SJSA1 (cell line): ENCODE data around the gene CUEDC1. TPM values are rescaled to one million over a fixed set of nuclear protein-coding genes. Genes with fewer than 3 reads are reported as not detected.

Source experiments
- DNase-seq, 2 experiments: peaks; one replicate each; pipeline ENCODE4 v3.0.0-alpha.2; 2015 to 2020; ENCODE audit warnings: low spot score in 2 of 2, low read depth in 1 of 2
- H3K27ac ChIP-seq: fragments of 250-450 bp; sonication (Bioruptor Pico); 2 replicates; pipeline ENCODE4 v1.5.1; 2020; ENCODE audit warnings: mild to moderate bottlenecking, moderate library complexity
- H3K27me3 ChIP-seq: fragments of 250-450 bp; sonication (Bioruptor Pico); replicated peaks from 2 replicates; pipeline ENCODE4 v1.5.1; 2020; ENCODE audit warnings: mild to moderate bottlenecking, moderate library complexity
- H3K36me3 ChIP-seq: fragments of 250-450 bp; sonication (Bioruptor Pico); 2 replicates; pipeline ENCODE4 v1.5.1; 2020; ENCODE audit warnings: mild to moderate bottlenecking
- H3K4me1 ChIP-seq: fragments of 250-450 bp; sonication (Bioruptor Pico); replicated peaks from 2 replicates; pipeline ENCODE4 v1.6.1; 2021; ENCODE audit warnings: mild to moderate bottlenecking
- H3K4me3 ChIP-seq: fragments of 250-450 bp; sonication (Bioruptor Pico); 2 replicates; pipeline ENCODE4 v1.5.1; 2020; ENCODE audit warnings: mild to moderate bottlenecking
- H3K9me3 ChIP-seq: fragments of 250-450 bp; sonication (Bioruptor Pico); replicated peaks from 2 replicates; pipeline ENCODE4 v1.5.1; 2020; ENCODE audit warnings: mild to moderate bottlenecking
- total RNA-seq: library from RNA; depleted of rRNA; stranded (reverse); fragments of >200 nt; shearing (Covaris generic); gene quantifications from 2 replicates; pipeline ENCODE4 v1.2.3, GENCODE V29; 2014

CUEDC1 gene
- total RNA-seq, 1 experiment from 2014 or later, result 27.3 TPM

DNA sequence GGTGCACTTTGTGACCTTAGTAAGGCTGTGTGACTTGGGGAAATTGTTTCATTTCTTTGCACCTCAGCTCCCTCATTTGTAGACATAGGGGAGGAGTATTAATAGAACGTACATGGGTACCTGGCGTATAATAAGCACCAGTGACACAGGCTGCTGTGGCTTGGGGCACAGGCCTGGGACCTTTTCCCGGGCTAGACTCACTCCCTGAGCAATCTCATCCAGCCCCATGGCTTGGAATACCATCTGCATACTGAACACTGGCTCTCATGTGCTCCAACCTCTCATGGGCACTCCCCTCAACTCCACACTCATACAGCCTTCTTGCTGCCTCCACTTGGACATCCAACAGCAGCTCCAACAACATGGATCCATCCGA is 64.4 kb downstream of the CUEDC1 start:
- H3K4me1 ChIP-seq, result peaks cover 51% of the 10 kb centered on the region
- peak overlapping the region; percentile 52 for H3K27ac ChIP-seq

DNA sequence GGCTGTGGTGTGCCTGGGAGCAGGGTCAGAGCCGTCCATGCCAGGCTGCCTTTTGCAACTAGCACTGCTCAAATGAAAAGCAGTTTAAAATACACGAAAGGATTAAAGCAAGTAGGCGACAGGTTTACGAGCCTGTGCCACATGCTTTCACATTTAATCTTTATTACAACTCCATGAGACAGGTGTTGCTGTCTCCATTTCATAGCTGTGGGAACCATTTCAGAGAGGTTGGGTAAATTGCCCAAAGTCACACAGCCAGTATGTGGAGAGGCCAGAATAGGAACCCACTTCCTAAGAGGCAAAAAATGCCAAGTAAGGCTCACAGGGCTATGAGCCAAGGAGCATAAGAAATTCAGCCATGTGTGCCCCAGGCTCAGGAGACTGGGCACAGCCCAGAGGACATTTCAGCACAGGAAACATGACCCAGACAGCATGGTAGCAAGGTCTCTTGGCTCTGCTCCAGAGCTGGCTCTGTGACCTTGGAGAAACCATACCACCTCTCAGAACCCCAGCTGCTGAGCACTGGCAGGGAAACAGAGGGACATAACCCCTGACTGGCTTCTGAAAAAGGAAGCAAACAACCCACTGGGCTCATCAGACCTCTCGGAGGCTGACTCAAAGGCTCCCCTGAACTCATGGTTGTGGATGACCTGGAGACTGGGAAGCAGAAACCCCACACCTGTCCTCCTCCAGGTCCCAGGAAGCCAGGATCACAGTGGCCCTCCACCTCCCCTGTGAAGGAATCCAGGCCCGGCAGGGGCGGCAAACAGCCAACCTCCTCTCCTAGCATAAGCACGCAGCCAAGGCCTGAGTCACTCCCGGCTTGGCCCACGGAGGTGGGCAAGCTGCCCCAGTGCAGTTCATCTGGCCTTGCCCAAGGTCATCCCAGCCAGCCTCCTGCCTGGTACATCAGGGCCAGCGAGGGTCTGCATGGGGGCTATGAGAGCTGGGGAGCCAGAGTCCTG is 65.0 kb downstream of the CUEDC1 start:
- Histone ChIP-seq H3K4me1 (peaks cover 51% of the 10 kb centered on the region), H3K27ac (peak overlapping the region; percentile 52), H3K4me3 (no peak overlapping the region), H3K27me3 (no peaks in the 10 kb centered on the region), H3K9me3 (no peaks in the 10 kb centered on the region), H3K36me3 (peaks cover 18% of the 10 kb centered on the region)
- peak; percentile 76 to 86 for DNase-seq

More for the DNA sequence above, 64.4 kb downstream of the CUEDC1 start:
- Histone ChIP-seq H3K4me3 (no peak overlapping the region), H3K36me3 (peaks cover 12% of the 10 kb centered on the region), H3K9me3 (no peaks in the 10 kb centered on the region), H3K27me3 (no peaks in the 10 kb centered on the region)
- DNase-seq, result no peak

DNA sequence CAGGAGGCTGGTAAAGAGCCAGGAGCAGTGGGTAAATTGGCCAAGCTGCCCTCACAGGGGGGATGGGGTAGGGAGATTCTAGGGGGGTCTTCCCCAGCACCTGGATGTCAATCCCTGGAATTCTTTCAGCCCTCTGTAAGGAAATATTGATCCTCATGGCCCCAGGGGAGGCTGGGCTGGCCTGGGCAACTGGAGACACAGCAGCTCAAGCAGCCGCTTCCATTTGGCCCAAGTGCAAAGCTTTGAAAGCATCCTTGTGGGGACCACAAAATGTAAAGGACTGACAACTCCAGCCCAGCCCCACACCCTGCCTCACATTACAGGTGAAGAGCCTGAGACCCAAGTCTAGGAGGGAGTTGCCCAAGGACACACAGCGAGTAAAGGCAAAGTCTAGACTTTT is 66.0 kb downstream of the CUEDC1 start:
- Histone ChIP-seq H3K4me1 (peaks cover 46% of the 10 kb centered on the region), H3K27ac (no peak overlapping the region), H3K9me3 (no peaks in the 10 kb centered on the region), H3K36me3 (peaks cover 28% of the 10 kb centered on the region), H3K4me3 (no peak overlapping the region), H3K27me3 (no peaks in the 10 kb centered on the region)
- DNase-seq, result no peak

DNA sequence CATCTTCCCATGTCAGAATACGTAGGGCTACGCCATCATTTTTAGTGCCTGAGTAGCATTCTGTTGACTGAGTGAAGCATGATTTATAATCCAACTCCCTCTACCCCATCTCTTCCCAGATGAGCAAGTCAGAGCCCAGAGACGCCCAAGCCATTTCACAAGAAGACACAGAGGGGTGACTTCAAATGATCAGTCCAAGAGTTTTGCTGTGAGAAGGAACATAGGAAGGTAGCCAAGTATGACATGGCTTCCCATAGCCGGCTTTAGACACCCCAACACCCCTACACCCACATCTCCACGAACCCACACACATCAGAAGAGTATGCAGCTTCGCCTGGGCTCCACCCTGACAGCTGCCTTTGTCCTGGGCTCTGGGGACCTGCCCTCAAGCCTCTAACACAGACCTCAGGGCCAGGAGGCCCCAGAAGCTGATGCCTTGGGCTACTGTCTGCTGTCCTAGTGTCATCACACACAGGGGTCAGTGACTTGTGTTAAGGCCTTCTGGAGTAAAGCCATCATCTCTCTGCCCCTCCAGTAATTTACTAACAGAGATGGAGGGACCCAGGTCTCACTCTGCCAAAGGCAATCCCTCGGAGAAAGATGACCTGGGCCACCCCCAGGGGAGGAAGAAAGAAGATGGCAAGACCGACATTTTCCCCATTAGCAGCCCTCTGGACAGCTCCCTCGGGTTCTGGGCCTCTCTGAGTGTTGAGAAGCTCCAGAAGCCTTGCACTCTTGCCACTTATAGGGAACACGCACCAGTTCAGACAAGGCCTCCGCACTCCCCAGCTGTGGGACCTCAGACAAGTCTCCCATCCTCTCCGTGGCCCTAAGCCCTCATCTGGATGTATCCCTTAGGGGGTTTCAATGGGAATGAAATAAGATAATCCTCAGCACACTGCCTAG is 66.6 kb downstream of the CUEDC1 start:
- Histone ChIP-seq H3K36me3 (peaks cover 31% of the 10 kb centered on the region), H3K27me3 (no peaks in the 10 kb centered on the region), H3K4me1 (peaks cover 39% of the 10 kb centered on the region), H3K9me3 (no peaks in the 10 kb centered on the region), H3K27ac (no peak overlapping the region; the same call in 1 of the 2 replicates), H3K4me3 (no peak overlapping the region)
- no peak for DNase-seq

DNA sequence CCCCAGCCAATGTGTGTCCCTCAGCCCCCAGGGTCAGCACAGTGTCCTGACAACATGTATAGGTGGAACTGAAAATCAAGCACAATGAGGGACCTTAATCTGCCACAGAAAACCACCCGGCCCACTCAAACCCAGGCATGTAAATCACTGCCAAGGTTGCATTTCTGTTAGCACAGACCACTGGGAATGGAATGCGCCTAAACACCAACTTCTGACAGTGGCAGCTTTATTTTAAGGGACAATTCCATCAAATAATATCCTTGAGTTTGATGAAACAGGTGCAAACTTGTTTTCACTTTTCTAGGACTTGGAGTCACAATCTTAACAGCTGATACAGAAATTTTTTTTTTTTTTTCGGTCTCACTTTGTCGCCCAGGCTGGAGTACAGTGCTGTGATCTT is 68.1 kb downstream of the CUEDC1 start:
- Histone ChIP-seq H3K27ac (no peak overlapping the region), H3K4me3 (no peak overlapping the region), H3K4me1 (peaks cover 36% of the 10 kb centered on the region), H3K36me3 (peaks cover 44% of the 10 kb centered on the region), H3K9me3 (no peaks in the 10 kb centered on the region), H3K27me3 (no peaks in the 10 kb centered on the region)
- no peak for DNase-seq

DNA sequence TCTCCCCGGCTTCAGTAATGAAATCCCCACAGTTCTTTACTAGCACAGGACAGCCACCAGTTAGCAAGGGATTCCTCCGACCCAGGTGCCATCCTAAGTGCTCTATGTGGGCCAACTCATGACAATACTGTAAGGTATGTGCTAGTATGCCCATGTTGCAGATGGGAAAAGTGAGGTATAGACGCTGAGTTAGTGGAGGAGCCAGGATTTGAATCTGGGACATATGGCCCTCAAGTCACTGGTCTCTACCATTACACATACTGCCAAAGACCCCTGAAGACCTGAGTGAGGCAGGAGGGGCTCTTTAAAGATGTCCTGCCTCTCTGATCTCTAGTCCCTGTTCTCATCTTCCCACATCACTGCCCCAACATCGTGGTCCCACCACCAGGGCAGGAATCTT is 69.2 kb downstream of the CUEDC1 start:
- no peaks in the 10 kb centered on the region for H3K27me3 ChIP-seq
- peaks cover 51% of the 10 kb centered on the region for H3K36me3 ChIP-seq

DNA sequence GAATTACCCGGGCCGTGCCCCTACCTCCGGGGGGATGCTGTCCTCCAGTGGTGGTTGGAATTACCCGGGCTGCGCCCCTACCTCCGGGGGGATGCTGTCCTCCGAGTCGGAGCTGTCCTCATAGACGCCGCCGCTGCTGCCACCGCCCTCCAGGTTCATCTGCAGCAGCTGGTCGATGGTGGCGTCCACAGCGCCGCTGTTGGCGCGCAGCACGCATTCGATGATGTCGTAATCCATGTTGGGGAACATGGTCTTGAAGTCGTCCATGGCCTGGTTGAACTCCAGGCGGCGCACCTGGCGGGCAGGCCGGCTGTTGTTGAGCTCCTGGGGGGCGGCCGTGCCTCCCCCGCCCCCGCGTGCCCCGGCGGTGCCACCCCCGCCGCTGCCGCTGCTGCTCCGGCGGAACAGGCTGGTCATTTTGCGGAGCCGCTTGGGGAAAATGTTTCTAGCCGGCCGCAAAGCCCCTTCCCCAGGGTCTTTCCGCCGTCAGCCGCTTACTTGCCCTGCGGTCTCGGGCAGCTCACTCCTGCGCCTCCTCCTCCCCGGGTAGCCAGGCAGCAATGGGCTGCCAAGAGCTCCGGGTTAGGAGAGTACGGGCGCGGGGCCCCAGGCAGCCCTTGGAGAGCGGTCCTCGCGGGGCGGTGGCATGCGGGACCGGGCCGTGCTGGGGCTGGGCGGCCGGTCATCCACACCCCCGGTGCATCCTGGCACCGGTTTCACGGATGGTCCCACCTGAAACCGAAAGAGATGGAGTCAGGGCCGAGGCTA is 69.9 kb downstream of the CUEDC1 start:
- Histone ChIP-seq H3K27ac (no peak overlapping the region), H3K27me3 (no peaks in the 10 kb centered on the region), H3K4me3 (no peak overlapping the region), H3K36me3 (peaks cover 52% of the 10 kb centered on the region), H3K4me1 (peaks cover 36% of the 10 kb centered on the region), H3K9me3 (no peaks in the 10 kb centered on the region)
- no peak for DNase-seq

More for the DNA sequence above, 69.2 kb downstream of the CUEDC1 start:
- Histone ChIP-seq H3K27ac (no peak overlapping the region), H3K4me1 (peaks cover 36% of the 10 kb centered on the region), H3K4me3 (no peak overlapping the region), H3K9me3 (no peaks in the 10 kb centered on the region)
- no peak for DNase-seq

DNA sequence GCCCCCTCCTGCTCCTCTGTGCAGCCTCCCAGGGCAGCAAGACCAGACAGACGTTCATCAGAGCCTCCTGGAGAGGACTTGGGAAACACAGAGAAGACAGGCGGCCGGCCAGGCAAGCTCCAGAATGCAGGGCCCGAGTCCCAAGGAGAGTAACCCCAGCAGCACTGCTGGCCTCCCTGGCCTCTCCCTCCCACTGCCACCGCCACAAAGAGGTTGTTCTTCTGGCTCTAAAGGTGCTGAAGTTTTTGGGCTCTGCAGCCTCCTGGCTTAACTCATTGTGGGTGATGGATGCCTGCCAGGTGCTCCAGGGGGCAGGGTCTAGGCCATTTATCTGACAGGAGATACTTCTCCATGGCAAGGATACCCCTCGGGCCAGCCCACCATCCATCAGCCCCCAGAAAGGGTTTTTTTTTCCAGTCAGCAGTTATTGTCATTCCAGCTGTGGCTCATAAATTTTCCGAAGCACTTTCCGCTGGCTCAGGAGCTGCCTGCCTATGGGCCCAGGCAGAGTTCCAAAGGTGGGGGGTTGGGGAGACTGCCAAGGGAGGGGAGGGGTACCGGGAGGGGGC is 73.3 kb downstream of the CUEDC1 start:
- peaks cover 56% of the 10 kb centered on the region for H3K4me1 ChIP-seq
- no peaks in the 10 kb centered on the region for H3K9me3 ChIP-seq
- DNase-seq, result no peak

DNA sequence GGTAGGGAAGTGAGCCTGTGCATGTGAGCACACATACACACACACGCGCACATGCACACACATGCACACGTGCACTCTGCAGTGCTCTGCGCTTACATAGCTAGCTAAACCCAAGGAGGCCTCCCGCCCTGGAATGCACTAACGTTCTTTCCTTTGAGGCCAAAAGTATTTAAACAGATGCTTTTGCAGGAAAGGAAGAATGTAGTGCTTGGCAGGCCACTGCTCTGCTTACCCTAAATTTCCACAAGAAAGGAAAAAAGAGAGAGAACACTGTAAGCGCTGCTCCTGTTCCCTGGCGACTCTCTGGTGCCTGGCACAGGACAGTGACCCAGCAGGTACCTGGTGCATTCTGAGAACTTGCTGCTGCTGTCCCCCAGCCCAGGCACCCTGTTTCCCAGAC is 74.1 kb downstream of the CUEDC1 start:
- H3K36me3 ChIP-seq, result peaks cover 81% of the 10 kb centered on the region
- no peaks in the 10 kb centered on the region for H3K9me3 ChIP-seq
- peak overlapping the region; percentile 62 for H3K27ac ChIP-seq
- H3K4me3 ChIP-seq, result no peak overlapping the region
- no peaks in the 10 kb centered on the region for H3K27me3 ChIP-seq
- H3K4me1 ChIP-seq, result peaks cover 63% of the 10 kb centered on the region
- DNase-seq, result peak; percentile 75 to 77

More for the DNA sequence above, 73.3 kb downstream of the CUEDC1 start:
- H3K36me3 ChIP-seq, result peaks cover 75% of the 10 kb centered on the region
- H3K4me3 ChIP-seq, result no peak overlapping the region
- H3K27ac ChIP-seq, result peak overlapping the region; percentile 62
- no peaks in the 10 kb centered on the region for H3K27me3 ChIP-seq

DNA sequence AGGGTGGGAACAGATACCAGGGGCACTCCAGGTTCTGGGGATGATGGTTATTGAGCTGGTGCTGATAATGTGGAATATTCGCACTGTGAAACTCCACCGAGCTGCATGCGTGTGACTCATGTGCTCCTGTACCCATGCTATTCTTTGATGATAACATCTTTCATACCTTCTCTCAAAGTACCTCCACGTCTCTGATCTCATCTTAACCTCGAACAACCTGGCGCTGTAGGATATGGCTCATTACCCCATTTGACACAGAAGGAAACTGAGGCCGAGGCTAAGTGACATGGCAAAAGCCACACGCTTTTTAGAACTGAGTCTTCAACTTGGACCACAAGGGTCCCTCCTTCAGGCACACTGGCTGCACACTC is 75.1 kb downstream of the CUEDC1 start:
- no peak overlapping the region for H3K4me3 ChIP-seq
- no peak for DNase-seq
- no peaks in the 10 kb centered on the region for H3K9me3 ChIP-seq
- H3K36me3 ChIP-seq, result peaks cover 76% of the 10 kb centered on the region
- H3K27ac ChIP-seq, result peak overlapping the region; percentile 59
- peaks cover 74% of the 10 kb centered on the region for H3K4me1 ChIP-seq
- H3K27me3 ChIP-seq, result no peaks in the 10 kb centered on the region

DNA sequence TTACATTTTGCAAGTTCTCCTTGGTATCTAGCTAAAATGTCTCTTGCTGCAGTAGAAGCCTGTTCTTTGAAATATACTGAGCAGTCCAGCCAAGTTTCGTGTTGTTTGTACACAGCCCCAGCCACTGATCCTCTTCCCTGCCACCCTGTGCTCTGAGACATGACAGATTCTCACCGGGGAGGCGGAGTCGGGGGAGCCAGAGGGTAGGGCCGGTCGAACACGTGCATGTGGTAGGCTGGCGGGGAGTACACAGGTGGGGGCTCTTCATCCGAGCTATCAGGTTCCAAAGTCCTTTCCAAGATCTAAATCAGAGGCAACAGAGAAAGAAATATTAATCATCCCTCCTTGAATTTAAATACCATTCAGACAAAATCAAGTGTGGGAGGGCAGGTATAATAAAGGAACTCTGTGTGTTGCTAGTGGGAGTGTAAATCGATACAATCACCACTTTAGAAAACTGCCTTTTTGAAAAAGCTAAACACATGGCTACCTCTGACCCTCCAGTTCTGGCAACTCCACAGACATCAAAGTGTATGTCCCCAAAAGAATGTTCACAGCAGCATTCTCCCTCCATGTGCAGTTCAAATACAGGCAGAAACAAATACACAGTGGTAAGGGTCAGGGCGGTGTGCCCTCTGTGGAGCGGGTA is 75.7 kb downstream of the CUEDC1 start:
- peak overlapping the region; percentile 59 for H3K27ac ChIP-seq
- H3K36me3 ChIP-seq, result peaks cover 73% of the 10 kb centered on the region
- H3K9me3 ChIP-seq, result no peaks in the 10 kb centered on the region
- DNase-seq, result no peak
- peaks cover 78% of the 10 kb centered on the region for H3K4me1 ChIP-seq
- H3K27me3 ChIP-seq, result no peaks in the 10 kb centered on the region
- no peak overlapping the region for H3K4me3 ChIP-seq

DNA sequence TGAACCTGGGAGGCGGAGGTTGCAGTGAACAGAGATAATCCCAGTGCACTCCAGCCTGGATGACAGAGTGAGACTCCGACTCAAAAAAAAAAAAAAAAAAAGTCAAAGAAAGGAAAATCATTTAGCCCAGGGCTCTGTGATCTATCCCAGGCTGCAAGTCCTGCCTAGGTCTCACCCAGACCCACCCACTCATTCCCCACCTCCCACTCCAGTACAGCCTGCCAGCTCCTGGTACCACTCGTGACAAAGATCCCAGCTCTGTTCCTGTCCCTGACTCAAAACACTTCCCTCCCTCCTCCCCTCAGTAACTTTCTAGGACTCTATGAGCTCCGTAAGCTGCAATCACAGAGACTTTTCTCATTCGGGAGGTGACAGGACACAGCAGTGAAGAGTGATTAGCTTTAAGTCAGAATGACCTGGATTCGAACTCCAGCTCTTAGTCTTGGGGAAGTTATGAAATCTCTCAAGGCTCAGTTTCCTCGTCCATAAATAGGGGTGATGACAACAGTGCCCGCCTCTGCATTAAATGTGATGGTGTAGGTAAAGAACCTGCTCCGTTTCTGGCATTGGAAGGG is 77.3 kb downstream of the CUEDC1 start:
- peaks cover 89% of the 10 kb centered on the region for H3K4me1 ChIP-seq
- no peak for DNase-seq
- H3K4me3 ChIP-seq, result no peak overlapping the region
- no peaks in the 10 kb centered on the region for H3K27me3 ChIP-seq
- H3K36me3 ChIP-seq, result peaks cover 76% of the 10 kb centered on the region
- peak overlapping the region; percentile 59; the same call in 1 of the 2 replicates for H3K27ac ChIP-seq
- no peaks in the 10 kb centered on the region for H3K9me3 ChIP-seq
